Neural crest cell (in vitro differentiated cells): ENCODE data around the gene BAIAP2L2. TPM values are rescaled to one million over a fixed set of nuclear protein-coding genes. Genes with fewer than 3 reads are reported as not detected.
"Not testable (repeated sequence)": the region's sequence is repeated elsewhere in the genome, so short reads cannot be mapped to it uniquely, and the experiment has no call there.

Experiments
- DNase-seq: peaks from one replicate; pipeline ENCODE4 v3.0.0; 2021; ENCODE audit warnings: low read depth, mixed read lengths, low spot score
- H3K27ac Mint-ChIP-seq: one replicate; pipeline ENCODE4 v1.8.0; 2021; ENCODE audit warnings: mild to moderate bottlenecking, mixed read lengths; ENCODE audit not compliant: unreplicated experiment
- H3K27me3 Mint-ChIP-seq: 2 replicates; pipeline ENCODE4 v1.8.0; 2021; ENCODE audit warnings: low read depth, mild to moderate bottlenecking, mixed read lengths
- H3K36me3 Mint-ChIP-seq: 2 replicates; pipeline ENCODE4 v1.8.0; 2021; ENCODE audit warnings: low read depth, mild to moderate bottlenecking, mixed read lengths
- H3K4me1 Mint-ChIP-seq: 2 replicates; pipeline ENCODE4 v1.8.0; 2021; ENCODE audit warnings: mixed read lengths
- H3K4me3 Mint-ChIP-seq: one replicate; pipeline ENCODE4 v1.8.0; 2021; ENCODE audit warnings: mild to moderate bottlenecking, mixed read lengths
- H3K9me3 Mint-ChIP-seq: 2 replicates; pipeline ENCODE4 v1.8.0; 2021; ENCODE audit warnings: mixed read lengths
- total RNA-seq: library from RNA; stranded (reverse); gene quantifications from 2 replicates; pipeline ENCODE4 v1.2.1, GENCODE V29; 2021
- TF ChIP-seq, protein P1 (sequence below): fragments of 200-600 bp; sonication (generic); conservative IDR thresholded peaks from 2 replicates; pipeline ENCODE4 v1.5.0; 2021; ENCODE audit warnings: antibody characterized with exemption, mild to moderate bottlenecking

The BAIAP2L2 gene
- total RNA-seq, 1 donor from 2014 or later, result 0.51 TPM

- Mint-ChIP-seq H3K27me3 (no peaks in the 10 kb centered on the region), H3K4me3 (no peak overlapping the region), H3K36me3 (no peaks in the 10 kb centered on the region), H3K4me1 (peaks cover 71% of the 10 kb centered on the region), H3K9me3 (no peaks in the 10 kb centered on the region), H3K27ac (peak overlapping the region; percentile 57)
- TF ChIP-seq, protein P1, sequence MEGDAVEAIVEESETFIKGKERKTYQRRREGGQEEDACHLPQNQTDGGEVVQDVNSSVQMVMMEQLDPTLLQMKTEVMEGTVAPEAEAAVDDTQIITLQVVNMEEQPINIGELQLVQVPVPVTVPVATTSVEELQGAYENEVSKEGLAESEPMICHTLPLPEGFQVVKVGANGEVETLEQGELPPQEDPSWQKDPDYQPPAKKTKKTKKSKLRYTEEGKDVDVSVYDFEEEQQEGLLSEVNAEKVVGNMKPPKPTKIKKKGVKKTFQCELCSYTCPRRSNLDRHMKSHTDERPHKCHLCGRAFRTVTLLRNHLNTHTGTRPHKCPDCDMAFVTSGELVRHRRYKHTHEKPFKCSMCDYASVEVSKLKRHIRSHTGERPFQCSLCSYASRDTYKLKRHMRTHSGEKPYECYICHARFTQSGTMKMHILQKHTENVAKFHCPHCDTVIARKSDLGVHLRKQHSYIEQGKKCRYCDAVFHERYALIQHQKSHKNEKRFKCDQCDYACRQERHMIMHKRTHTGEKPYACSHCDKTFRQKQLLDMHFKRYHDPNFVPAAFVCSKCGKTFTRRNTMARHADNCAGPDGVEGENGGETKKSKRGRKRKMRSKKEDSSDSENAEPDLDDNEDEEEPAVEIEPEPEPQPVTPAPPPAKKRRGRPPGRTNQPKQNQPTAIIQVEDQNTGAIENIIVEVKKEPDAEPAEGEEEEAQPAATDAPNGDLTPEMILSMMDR, result no peak
- DNase-seq, result no peak
Observed at GRCh38 chr22:38040953-38041759, 69.3 kb downstream of the BAIAP2L2 start.

DNA sequence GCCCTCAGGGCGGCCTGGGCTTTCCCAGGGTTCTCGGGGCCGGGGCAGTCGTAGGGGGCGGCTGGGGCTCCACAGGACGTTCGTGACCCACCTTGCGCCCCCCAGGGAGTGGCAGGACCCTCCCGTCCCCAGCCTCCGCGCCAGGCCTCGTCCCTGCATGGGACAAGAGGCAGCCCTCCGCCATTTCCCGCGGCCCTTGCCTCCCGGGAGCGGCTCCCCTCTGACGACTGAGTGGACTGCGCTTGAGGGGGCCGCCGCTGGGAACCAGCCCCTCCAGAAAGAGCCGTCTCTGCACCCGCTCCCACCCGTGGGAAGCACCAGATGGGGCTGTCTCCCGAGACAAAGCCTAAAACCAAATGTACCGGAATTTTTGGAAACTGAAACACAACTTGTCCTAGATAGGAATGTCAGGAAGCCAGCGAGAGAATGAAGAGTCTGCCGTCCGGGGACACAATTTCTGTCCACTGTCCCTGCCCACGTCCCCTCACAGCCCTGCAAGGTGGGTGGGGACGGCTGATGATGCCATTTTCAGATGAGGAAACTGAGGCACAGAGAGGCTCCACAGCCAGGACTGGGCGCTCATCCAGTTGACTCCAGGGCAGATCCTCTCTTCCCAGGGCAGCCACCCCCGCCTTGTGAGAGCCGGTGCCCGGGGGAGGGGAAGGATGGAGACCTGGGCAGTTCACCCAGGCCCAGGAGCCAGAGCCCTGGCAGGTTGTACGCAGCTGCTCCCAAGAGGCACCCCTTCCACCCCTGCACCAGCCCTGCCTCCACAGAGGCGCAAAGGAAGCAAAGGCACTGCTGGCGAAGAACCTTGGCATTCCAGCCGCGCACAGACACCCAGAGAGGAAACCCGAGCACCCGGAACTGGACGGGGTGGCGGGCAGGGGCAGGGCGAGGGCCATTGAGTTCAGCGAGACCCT, 71.3 kb downstream of the BAIAP2L2 start:
- TF ChIP-seq, protein P1, result no peak
- Mint-ChIP-seq H3K27ac (peak overlapping the region; percentile 97), H3K4me1 (peaks cover 77% of the 10 kb centered on the region), H3K27me3 (no peaks in the 10 kb centered on the region), H3K36me3 (no peaks in the 10 kb centered on the region), H3K9me3 (no peaks in the 10 kb centered on the region), H3K4me3 (peak overlapping the region; percentile 61)
- DNase-seq, result no peak

DNA sequence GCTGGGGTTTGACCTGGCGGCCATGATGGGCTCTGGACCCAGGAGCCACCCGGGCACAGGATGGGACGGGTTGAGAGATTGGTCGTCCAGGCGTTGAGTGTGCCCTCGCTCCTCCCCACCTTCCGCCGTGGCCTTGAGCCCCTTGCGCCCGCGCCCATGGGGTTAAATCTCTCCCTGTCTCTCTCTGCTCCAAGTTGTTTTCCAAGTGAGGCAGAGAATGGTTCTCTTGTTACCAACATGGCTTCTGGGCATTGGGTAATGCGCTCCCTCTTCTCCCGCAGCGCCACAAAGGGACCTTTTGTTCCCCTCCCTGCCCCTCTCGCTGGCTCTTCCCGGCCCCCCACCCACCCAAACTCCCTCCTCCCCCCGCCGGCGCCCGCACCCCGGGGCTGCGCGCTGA, 72.1 kb downstream of the BAIAP2L2 start:
- no peaks in the 10 kb centered on the region for H3K36me3 Mint-ChIP-seq
- TF ChIP-seq, protein P1, result no peak
- H3K27me3 Mint-ChIP-seq, result no peaks in the 10 kb centered on the region
- peak overlapping the region; percentile 78 for H3K4me3 Mint-ChIP-seq
- DNase-seq, result peak; percentile 55
- peaks cover 78% of the 10 kb centered on the region for H3K4me1 Mint-ChIP-seq
- peak overlapping the region; percentile 63 for H3K27ac Mint-ChIP-seq
- no peaks in the 10 kb centered on the region for H3K9me3 Mint-ChIP-seq

- H3K27ac Mint-ChIP-seq, result peak overlapping the region; percentile 79
- not testable (repeated sequence) for H3K36me3 Mint-ChIP-seq, H3K27me3 Mint-ChIP-seq, DNase-seq, H3K9me3 Mint-ChIP-seq
- peaks cover 81% of the 10 kb centered on the region for H3K4me1 Mint-ChIP-seq
- H3K4me3 Mint-ChIP-seq, result peak overlapping the region; percentile 34
Observed at GRCh38 chr22:38037367-38038150, 72.9 kb downstream of the BAIAP2L2 start.

- peak overlapping the region; percentile 4 for H3K4me3 Mint-ChIP-seq
- H3K36me3 Mint-ChIP-seq, result no peaks in the 10 kb centered on the region
- H3K27ac Mint-ChIP-seq, result peak overlapping the region; percentile 83
- no peaks in the 10 kb centered on the region for H3K27me3 Mint-ChIP-seq
- H3K9me3 Mint-ChIP-seq, result no peaks in the 10 kb centered on the region
- peaks cover 81% of the 10 kb centered on the region for H3K4me1 Mint-ChIP-seq
- TF ChIP-seq, protein P1, result no peak
- DNase-seq, result no peak
Observed at GRCh38 chr22:38036392-38037062, 74.0 kb downstream of the BAIAP2L2 start.
